M059J (cell line): ENCODE data around the gene DDX23. TPM values are rescaled to one million over a fixed set of nuclear protein-coding genes. Genes with fewer than 3 reads are reported as not detected.

Experiments
- DNase-seq: peaks from one replicate; pipeline ENCODE4 v3.0.0-alpha.2; 2012; ENCODE audit warnings: low read depth
- total RNA-seq: library from RNA; depleted of rRNA; stranded (reverse); fragments of >200 nt; shearing (Covaris generic); gene quantifications from 2 replicates; pipeline ENCODE4 v1.2.3, GENCODE V29; 2014

Gene DDX23
- total RNA-seq, 1 experiment from 2014 or later: 97.2 TPM

- peak; percentile 64 for DNase-seq
Measured at GRCh38 chr12:48796976-48797375, 55.0 kb downstream of the DDX23 start.

DNA sequence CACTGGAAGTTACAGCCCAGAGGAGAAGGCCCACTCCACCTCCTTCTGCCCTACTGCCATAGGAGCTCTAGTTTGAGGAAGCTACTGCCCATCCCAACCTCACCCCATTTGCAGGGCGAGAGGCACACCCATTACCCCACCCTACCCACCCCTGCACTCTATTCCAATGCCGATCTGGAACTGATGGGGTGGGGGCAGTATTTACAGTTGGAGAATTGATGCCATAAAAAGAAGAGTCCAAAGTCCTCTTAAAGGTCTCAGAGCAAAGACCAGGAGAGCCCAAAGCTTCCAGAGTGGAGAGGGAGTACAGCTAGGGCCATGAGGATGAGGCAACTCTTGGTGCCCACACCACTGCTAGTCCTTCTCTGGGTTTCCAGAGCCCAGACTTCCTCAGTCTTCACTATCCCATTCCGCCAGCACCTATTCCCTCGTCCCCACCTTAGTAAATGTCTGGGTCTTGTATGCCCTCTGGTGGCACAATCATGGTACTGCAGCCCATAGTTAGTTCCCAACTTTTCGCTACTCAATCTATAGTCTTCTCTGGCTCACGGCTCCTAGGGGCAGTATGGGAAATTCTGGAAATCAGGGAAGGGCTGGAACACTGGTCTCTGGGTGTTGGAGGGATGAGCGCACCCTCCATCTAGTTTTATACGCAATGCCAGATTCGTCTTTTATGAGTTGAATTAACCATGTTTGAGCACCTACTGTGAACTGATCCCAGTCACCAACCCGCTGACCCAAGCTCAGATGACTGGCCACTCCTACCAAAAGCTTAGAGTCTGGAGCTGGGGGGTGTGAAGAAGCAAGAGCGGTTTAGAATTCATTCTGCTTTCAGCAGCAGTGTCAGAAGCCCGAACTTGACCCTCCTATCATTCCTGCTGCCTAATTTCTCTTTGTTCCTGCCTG is 56.2 kb downstream of the DDX23 start:
- DNase-seq: peak; percentile 75

DNA sequence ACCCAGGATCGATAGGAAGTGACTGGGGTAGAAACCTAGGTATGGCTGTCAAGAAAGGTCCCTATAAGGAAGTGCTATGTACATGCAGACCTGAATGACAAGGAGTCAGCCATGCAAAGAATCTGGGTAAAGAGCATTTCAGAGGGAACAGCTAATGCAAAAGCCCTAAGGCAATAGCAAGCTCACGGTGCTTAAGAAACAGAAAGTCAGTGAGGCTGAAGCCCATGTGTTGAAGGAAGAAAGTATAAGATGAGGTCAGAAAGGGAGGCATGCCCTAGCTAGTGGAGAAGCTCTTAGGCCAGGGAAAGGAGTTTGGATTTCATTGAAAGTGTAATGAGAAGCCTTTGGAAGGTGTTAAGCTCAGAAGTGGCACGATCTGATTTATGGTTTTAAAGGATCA is 57.1 kb downstream of the DDX23 start:
- DNase-seq: peak; percentile 88

GRCh38 chr12:48793696-48794095 is 58.3 kb downstream of the DDX23 start:
- DNase-seq: no peak

DNA sequence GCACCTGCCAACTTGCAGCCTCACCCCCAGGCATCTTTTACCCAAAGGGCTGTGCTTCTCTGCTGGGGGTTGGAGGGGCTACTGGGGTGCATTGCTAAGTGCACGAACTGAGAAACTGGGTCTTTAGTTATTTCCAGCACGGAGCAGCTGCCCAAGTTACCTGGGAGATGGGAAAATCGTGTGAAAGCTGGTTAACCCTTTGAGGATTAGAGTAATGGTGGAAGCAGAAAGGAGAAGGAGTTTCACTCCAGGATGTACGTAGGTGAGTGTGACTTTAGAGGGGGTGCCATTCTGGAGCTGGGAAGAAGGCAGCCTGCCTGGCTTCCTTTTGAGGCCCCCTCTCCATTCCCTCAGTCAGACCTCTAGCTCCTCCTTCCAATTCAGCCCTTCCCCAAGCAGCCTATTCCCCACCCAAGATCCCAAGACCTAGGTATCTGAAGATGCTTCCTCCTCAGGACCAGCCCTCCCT is 62.1 kb downstream of the DDX23 start:
- no peak for DNase-seq

GRCh38 chr12:48788854-48789775 is 62.8 kb downstream of the DDX23 start, which contains the start of gene ADCY6:
TSS of gene ADCY6 (minus strand) at chr12:48789089. CDS start at chr12:48783434, 5,655 bp downstream.
- DNase-seq: peak; percentile 55

DNA sequence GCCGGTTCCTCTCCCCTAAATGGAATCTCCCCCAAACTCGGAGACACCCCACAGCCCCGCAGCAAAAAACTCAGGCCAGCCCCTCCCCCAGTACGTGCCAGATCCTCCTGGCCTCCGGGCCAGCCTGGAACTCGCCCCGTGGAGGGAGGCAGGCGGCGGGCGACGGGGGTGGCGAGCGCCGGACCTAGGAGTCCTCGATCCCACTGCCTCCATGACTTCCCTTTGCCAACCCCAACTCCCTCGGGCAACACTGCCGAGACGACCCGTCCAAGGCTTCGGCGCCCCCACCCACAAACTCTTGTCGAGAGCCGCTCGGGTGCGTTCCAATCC is 63.5 kb downstream of the DDX23 start:
- no peak for DNase-seq

GRCh38 chr12:48787791-48788523 is 64.0 kb downstream of the DDX23 start:
- no peak for DNase-seq

DNA sequence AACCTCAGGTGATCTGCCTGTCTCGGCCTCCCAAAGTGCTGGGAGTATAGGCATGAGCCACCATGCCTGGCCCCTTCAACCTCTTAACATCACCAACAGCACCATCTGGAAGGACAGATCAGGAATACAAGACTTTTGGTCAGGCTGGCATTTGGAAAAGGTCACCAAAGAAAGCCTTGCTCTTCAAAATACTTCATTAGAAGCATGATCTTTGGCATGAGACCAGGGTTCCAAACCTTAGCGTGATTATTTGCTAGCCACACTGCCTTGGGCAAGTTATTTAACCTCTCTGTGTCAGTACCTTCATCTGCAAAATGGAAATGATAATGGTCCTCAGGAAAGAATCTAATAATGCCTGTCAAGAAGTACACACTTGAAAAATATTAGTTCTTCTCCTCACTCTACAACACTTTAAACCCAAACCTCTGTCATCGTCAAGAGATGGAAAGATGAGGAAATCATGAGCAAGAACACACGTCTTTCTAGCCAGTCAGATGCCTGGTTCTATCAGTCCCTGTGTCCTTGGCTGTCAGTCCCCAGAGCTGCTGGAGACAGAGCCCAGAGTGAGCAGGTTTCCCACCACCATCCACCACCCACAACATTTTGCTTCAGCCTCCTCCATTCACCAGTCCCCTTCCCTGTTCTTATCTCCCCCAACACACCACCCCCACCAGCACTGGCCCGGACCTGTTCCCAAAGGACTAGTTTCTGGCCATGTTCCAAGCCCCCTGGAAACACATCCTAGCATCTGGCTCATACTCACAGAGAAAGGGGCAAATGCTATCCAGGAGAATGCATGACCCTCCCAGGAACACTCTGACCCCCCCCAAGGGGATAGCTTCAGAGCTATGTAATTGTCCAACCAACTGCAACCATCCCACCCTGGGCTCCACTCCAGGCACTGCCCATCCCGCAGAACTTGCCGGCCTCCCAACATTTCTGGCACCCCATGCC is 65.1 kb downstream of the DDX23 start:
- DNase-seq: no peak

DNA sequence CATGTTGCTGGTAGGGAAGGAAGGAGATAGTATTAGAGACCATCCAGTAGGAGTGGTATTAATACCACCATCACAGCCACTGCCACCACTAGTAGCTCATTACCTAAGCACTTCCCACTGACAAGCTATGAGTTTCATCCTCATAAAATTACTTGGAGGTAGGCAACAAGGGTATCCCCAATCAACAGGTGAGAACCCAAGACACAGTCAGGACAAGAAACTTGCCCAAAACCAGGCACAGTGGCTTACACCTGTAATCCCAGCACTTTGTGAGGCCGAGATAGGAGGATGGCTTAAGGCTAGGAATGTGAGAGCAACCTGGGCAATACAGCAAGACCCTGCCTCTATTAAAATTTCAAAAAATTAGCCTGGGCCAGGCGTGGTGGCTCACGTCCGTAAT is 68.5 kb downstream of the DDX23 start:
- no peak for DNase-seq

DNA sequence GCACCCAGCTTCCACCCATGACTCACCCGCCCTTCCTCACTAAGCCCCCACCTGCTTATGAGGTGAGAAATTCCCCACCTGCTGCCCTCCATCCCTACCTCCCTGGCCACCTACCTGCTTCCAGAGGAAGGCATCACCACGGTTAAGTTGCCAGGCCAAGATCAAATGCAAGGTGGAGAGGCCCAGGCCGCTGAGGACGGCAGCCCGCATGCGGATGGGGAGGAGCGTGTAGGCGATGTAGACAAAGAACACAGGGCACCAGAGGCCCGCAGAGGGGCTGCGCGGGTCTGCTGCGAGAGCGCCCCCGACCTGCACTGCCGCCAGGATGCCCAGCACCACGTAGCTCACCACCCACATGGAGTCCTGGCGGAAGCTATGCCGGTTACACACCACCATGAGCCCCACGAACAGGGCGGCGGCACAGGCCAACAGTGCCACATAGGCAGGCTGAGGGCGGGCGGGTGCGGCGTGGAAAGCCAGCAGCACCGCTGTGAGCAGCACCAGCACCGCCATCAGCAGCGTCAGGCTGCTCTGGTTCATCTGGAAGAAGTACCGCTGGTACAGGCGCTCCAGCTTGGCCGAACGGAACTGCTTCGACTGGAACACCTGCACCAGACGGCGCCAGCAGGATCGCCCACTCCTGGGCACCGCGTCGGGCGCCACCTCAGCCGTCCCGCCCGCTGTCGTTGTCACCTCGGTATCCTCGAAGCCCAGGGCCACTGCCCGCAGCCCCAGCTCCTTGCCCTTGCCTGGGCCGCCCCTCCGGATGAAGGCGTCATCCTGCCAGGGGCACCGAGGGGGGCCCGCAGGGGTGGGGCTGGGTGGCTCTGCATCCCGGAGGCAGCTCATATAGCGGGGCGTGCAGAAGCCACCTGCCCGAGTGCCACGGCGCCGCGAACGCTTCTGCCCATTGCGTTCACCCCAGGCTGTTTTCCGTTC is 69.2 kb downstream of the DDX23 start:
- DNase-seq: no peak

DNA sequence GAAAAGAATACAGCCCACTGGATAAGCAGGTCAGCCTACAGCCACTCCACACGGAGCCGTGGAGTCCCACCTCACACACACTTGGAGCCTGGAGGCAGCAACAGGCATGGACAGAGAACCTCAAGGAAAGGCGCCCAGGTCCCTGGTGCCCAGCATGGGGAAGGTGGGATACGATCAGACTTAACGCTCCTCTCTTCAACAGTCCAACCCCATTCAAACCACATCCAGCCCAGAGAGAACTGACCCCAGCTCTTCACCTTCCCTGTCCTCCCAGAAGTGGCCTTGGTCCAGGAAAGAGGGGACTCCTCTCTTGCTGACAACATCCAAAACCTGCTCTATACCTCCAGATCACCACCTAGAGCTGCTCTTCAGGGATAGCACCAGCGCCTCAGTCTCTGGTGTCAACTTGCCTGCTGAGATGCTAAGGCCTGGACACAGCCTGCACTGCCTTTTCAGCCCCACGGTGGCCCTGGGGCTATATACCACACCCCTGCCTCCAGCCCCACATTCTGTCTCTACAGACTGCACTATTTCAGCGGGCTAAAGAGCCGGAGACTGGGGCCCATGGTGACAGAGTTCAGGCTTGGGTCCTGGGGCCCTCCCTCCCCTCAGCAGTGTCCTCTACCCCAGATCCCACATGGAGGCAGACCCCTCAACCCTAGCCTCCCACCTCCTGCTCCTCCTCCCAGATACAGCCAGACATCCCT is 70.1 kb downstream of the DDX23 start:
- DNase-seq: no peak

GRCh38 chr12:48780381-48781025 is 71.5 kb downstream of the DDX23 start:
- DNase-seq: no peak

DNA sequence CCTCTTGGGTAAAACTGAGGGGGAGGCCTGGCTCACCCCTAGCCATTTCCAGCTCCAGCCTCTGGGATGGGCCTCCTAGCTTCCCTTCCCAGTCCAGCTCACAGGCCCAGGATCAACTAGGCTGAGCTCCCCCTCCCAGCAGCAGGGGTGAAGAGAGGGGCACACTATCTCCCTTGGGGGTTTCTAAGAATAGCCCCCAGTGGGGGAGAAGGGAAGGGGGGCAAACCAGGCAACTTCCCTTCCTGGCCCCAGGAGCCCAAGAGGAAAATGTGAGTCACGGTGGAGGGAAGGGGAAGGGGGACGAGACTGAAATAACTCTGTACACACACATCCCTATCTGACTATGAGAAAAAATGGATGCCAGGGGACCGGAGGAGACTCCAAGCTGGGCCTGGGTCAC is 72.1 kb downstream of the DDX23 start:
- peak; percentile 60 for DNase-seq
